RWPE1 (cell line): ENCODE results near the gene HSPB1.
"Not testable (repeated sequence)": the region's sequence is repeated elsewhere in the genome, so short reads cannot be mapped to it uniquely, and the experiment has no call there.

Source experiments
- CTCF ChIA-PET: fragments of 350-600 bp; sonication (Branson Sonifier 250); formaldehyde crosslinking; extraction: SDS; loops from one replicate; lab custom pipeline; 2021; lab: Yijun Ruan, JAX
- POLR2A ChIA-PET: fragments of 400-600 bp; formaldehyde crosslinking; extraction: SDS; loops from one replicate; lab custom pipeline; 2020; ENCODE audit warnings: antibody characterized with exemption; ENCODE audit not compliant: low non-redundant PET; lab: Yijun Ruan, JAX
- DNase-seq: peaks from one replicate; pipeline ENCODE4 v3.0.0; 2012; ENCODE audit warnings: low spot score
- H3K27ac ChIP-seq: fragments of 450-650 bp; 2 replicates; pipeline ENCODE4 v1.5.1; 2017
- CTCF ChIP-seq: fragments of 450-650 bp; conservative IDR thresholded peaks from 2 replicates; pipeline ENCODE4 v1.5.1; 2017; ENCODE audit warnings: low read depth, mild to moderate bottlenecking

Gene HSPB1

DNA sequence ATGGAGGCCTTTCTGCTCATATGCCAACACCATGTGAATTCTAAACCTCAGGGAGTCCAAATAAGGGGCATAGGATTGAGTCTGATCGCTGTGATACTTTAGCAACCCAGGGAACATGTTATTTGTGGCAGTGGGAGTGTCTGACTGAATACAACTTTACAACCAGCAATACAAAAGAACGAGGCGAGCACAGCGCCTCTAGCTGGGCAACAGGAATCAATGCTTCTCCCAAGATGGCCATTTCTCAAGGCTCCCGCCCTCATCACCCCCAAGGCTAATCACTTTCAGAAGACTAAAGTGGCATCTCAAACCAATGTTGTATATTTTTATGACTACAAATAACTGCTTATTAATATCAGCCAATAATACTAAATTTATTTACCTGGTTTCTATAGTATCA lies 28.2 kb downstream of the HSPB1 start:
- POLR2A ChIA-PET, result no interaction called here
- CTCF ChIA-PET, result no interaction called here
- no peak for DNase-seq
- no peak for TF ChIP-seq CTCF
- H3K27ac ChIP-seq, result no peak overlapping the region

GRCh38 chr7:76332078-76332477 lies 29.6 kb downstream of the HSPB1 start:
- no peak overlapping the region for H3K27ac ChIP-seq
- ChIA-PET CTCF (no interaction called here), POLR2A (no interaction called here)
- no peak for TF ChIP-seq CTCF
- DNase-seq, result no peak

GRCh38 chr7:76333511-76334101 lies 31.1 kb downstream of the HSPB1 start:
- no peak for DNase-seq
- POLR2A ChIA-PET, result no interaction called here
- no peak for TF ChIP-seq CTCF
- CTCF ChIA-PET, result no interaction called here
- H3K27ac ChIP-seq, result peak overlapping the region; percentile 52

DNA sequence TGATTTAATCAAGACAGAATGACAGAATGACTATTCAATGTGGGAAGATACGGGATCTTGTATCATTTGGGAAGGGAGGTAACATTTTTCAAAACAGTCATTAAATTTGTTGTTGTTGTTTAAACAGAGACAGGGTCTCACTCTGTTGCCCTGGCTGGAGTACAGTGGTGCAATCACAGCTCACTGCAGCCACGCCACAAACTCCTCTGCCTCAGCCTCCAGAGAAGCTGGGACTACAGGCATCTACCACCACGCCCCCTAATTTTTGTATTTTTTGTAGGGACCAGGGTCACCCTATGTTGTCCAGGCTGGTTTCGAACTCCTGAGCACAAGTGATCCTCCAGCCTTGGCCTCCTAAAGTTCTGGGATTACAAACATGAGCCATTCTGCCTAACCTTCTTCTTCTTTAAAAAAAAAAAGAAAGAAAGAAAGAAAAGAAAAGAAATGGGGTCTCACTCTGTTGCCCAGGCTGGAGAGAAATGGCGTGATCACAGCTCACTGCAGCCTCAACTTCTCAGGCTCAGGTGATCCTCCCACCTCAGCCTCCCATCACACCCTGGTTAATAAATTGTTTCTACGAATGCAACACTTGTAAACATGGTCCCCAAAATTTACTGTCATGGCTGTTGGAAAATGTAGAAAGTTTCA lies 32.0 kb downstream of the HSPB1 start:
- peak overlapping the region; percentile 51 for H3K27ac ChIP-seq
- no peak for TF ChIP-seq CTCF
- DNase-seq, result no peak
- POLR2A ChIA-PET, result no interaction called here
- CTCF ChIA-PET, result no interaction called here

- POLR2A ChIA-PET, result interaction anchor here (0.7 kb wide), 1 partner anchor 29 kb away, joined by 6 read pairs; no protein-coding TSS in a partner anchor
- peak overlapping the region; percentile 51 for H3K27ac ChIP-seq
- DNase-seq, result not testable (repeated sequence)
- CTCF ChIA-PET, result interaction anchor here (0.6 to 1.0 kb wide), 2 partner anchors 17 to 20 kb away, joined by 3 to 8 read pairs; no protein-coding TSS in a partner anchor
These were observed 32.9 kb downstream of the HSPB1 start for GRCh38 chr7:76335417-76335816.

- ChIA-PET CTCF (interaction anchor here (1.0 kb wide), 1 partner anchor 18 kb away, joined by 8 read pairs; no protein-coding TSS in a partner anchor), POLR2A (interaction anchor here (0.7 kb wide), 1 partner anchor 29 kb away, joined by 6 read pairs; no protein-coding TSS in a partner anchor)
- H3K27ac ChIP-seq, result peak overlapping the region; percentile 51
- DNase-seq, result no peak
- TF ChIP-seq CTCF, result no peak
These were observed 33.6 kb downstream of the HSPB1 start for GRCh38 chr7:76336094-76336493.

- ChIA-PET CTCF (interaction anchor here (0.6 kb wide), 1 partner anchor 970 kb away, joined by 3 read pairs; no protein-coding TSS in a partner anchor), POLR2A (no interaction called here)
- TF ChIP-seq CTCF, result no peak
- DNase-seq, result no peak
- H3K27ac ChIP-seq, result peak overlapping the region; percentile 35; the same call in 1 of the 2 replicates
These were observed 34.7 kb downstream of the HSPB1 start for GRCh38 chr7:76337147-76337546.
